HEK293 (cell line): Measurements from ENCODE around the gene JAML.

Experiments used
- CTCF ChIA-PET: fragments of 350-600 bp; formaldehyde crosslinking; extraction: SDS; loops from one replicate; lab custom pipeline; 2021; ENCODE audit warnings: antibody characterized with exemption; lab: Yijun Ruan, JAX
- POLR2A ChIA-PET: fragments of 300-600 bp; formaldehyde crosslinking; extraction: SDS; loops from one replicate; lab custom pipeline; 2020; ENCODE audit warnings: antibody characterized with exemption, inconsistent platforms; lab: Yijun Ruan, JAX
- H3K27ac ChIP-seq: fragments of 200-500 bp; sonication (Bioruptor generic); 2 replicates; pipeline ENCODE4 v1.5.1; 2014; ENCODE audit warnings: low read depth, low read length, control low read depth, inconsistent platforms; ENCODE audit errors: extremely low read depth
- H3K36me3 ChIP-seq, 2 experiments: fragments of 200-500 bp in 1 of 2; sonication (Bioruptor generic) in 1 of 2; 1 replicate in 1 of 2; 2 replicates in 1 of 2; pipeline ENCODE4 v1.5.1; 2014 to 2017; ENCODE audit warnings: inconsistent platforms in 2 of 2, low read length in 2 of 2; ENCODE audit not compliant: control insufficient read depth in 2 of 2, insufficient read depth in 1 of 2
- H3K4me1 ChIP-seq: fragments of 200-500 bp; sonication (Bioruptor generic); 2 replicates; pipeline ENCODE4 v1.5.1; 2014; ENCODE audit warnings: mild to moderate bottlenecking, low read length, inconsistent platforms; ENCODE audit not compliant: control insufficient read depth, insufficient read depth
- H3K4me3 ChIP-seq: 2 replicates; pipeline ENCODE4 v1.5.1; 2011; ENCODE audit warnings: low read depth, mild to moderate bottlenecking, control low read depth, low read length, moderate library complexity
- H3K9me3 ChIP-seq: fragments of 200-500 bp; sonication (Bioruptor generic); 2 replicates; pipeline ENCODE4 v1.5.1; 2014; ENCODE audit warnings: low read depth, low read length, inconsistent platforms; ENCODE audit not compliant: control insufficient read depth, insufficient read depth
- MZF1 ChIP-seq: fragments of 450-650 bp; formaldehyde crosslinking; IDR thresholded peaks from 2 replicates; pipeline ENCODE4 v1.5.1; 2017; ENCODE audit warnings: missing biosample characterization, missing genetic modification characterization, borderline replicate concordance
- OSR2 ChIP-seq: fragments of 450-650 bp; formaldehyde crosslinking; IDR thresholded peaks from 2 replicates; pipeline ENCODE4 v1.5.1; 2016; ENCODE audit warnings: missing biosample characterization, missing genetic modification characterization
- TCF7L2 ChIP-seq: IDR thresholded peaks from 2 replicates; pipeline ENCODE4 v1.6.1; 2011; ENCODE audit warnings: low read depth, mild to moderate bottlenecking, inconsistent platforms, low read length, moderate library complexity, borderline replicate concordance
- TRIM28 ChIP-seq: IDR thresholded peaks from 2 replicates; pipeline ENCODE4 v1.6.1; 2011; ENCODE audit warnings: low read length, control low read depth, borderline replicate concordance
- YY1 ChIP-seq: fragments of 450-650 bp; formaldehyde crosslinking; IDR thresholded peaks from 2 replicates; pipeline ENCODE4 v1.5.1; 2018; ENCODE audit warnings: missing biosample characterization, missing genetic modification characterization
- YY2 ChIP-seq: fragments of 450-650 bp; formaldehyde crosslinking; IDR thresholded peaks from 2 replicates; pipeline ENCODE4 v1.5.1; 2016; ENCODE audit warnings: missing biosample characterization, missing genetic modification characterization
- ZBTB7A ChIP-seq: fragments of 450-650 bp; formaldehyde crosslinking; IDR thresholded peaks from 2 replicates; pipeline ENCODE4 v1.5.1; 2016; ENCODE audit warnings: low read depth, missing biosample characterization, missing genetic modification characterization
- ZIC2 ChIP-seq: fragments of 450-650 bp; formaldehyde crosslinking; IDR thresholded peaks from 2 replicates; pipeline ENCODE4 v1.5.1; 2016; ENCODE audit warnings: missing biosample characterization, missing genetic modification characterization
- ZNF174 ChIP-seq: fragments of 450-650 bp; formaldehyde crosslinking; IDR thresholded peaks from 2 replicates; pipeline ENCODE4 v1.5.0; 2017; ENCODE audit warnings: missing biosample characterization, mild to moderate bottlenecking, missing genetic modification characterization
- ZNF19 ChIP-seq: fragments of 450-650 bp; formaldehyde crosslinking; IDR thresholded peaks from 2 replicates; pipeline ENCODE4; 2016; ENCODE audit warnings: missing biosample characterization, missing genetic modification characterization, low read depth
- ZNF239 ChIP-seq: fragments of 450-650 bp; formaldehyde crosslinking; IDR thresholded peaks from 2 replicates; pipeline ENCODE4 v1.5.1; 2016; ENCODE audit warnings: missing biosample characterization, missing genetic modification characterization
- ZNF335 ChIP-seq: fragments of 450-650 bp; formaldehyde crosslinking; conservative IDR thresholded peaks from 2 replicates; pipeline ENCODE4 v1.5.1; 2016; ENCODE audit warnings: missing biosample characterization, missing genetic modification characterization
- ZNF473 ChIP-seq: fragments of 450-650 bp; formaldehyde crosslinking; IDR thresholded peaks from 2 replicates; pipeline ENCODE4 v1.5.1; 2017; ENCODE audit warnings: missing biosample characterization, missing genetic modification characterization
- ZNF544 ChIP-seq: fragments of 450-650 bp; formaldehyde crosslinking; IDR thresholded peaks from 2 replicates; pipeline ENCODE4 v1.5.0; 2017; ENCODE audit warnings: missing biosample characterization, missing genetic modification characterization
- ZNF571 ChIP-seq: fragments of 450-650 bp; formaldehyde crosslinking; IDR thresholded peaks from 2 replicates; pipeline ENCODE4 v1.5.0; 2017; ENCODE audit warnings: missing biosample characterization, missing genetic modification characterization
- ZNF792 ChIP-seq: fragments of 450-650 bp; formaldehyde crosslinking; IDR thresholded peaks from 2 replicates; pipeline ENCODE4 v1.5.1; 2016; ENCODE audit warnings: missing biosample characterization, missing genetic modification characterization
- ZXDB ChIP-seq: fragments of 450-650 bp; formaldehyde crosslinking; IDR thresholded peaks from 2 replicates; pipeline ENCODE4 v1.5.1; 2016; ENCODE audit warnings: missing biosample characterization, missing genetic modification characterization
- TF ChIP-seq, protein P1 (sequence below): fragments of 450-650 bp; formaldehyde crosslinking; IDR thresholded peaks from 2 replicates; pipeline ENCODE4 v1.5.1; 2017; ENCODE audit warnings: missing biosample characterization, mild to moderate bottlenecking, missing genetic modification characterization, moderate library complexity
- TF ChIP-seq, protein P2 (sequence below): fragments of 450-650 bp; formaldehyde crosslinking; IDR thresholded peaks from 2 replicates; pipeline ENCODE4 v1.5.1; 2016; ENCODE audit warnings: missing biosample characterization, missing genetic modification characterization
- TF ChIP-seq, protein P3 (sequence below): fragments of 450-650 bp; formaldehyde crosslinking; IDR thresholded peaks from 2 replicates; pipeline ENCODE4 v1.5.1; 2017; ENCODE audit warnings: missing biosample characterization, missing genetic modification characterization
- TF ChIP-seq, protein P4 (sequence below): fragments of 450-650 bp; formaldehyde crosslinking; IDR thresholded peaks from 2 replicates; pipeline ENCODE4 v1.5.1; 2016; ENCODE audit warnings: missing biosample characterization, missing genetic modification characterization, borderline replicate concordance
- TF ChIP-seq, protein P5 (sequence below): fragments of 450-650 bp; formaldehyde crosslinking; IDR thresholded peaks from 2 replicates; pipeline ENCODE4 v1.5.1; 2016; ENCODE audit warnings: missing biosample characterization, missing genetic modification characterization

The JAML gene

DNA sequence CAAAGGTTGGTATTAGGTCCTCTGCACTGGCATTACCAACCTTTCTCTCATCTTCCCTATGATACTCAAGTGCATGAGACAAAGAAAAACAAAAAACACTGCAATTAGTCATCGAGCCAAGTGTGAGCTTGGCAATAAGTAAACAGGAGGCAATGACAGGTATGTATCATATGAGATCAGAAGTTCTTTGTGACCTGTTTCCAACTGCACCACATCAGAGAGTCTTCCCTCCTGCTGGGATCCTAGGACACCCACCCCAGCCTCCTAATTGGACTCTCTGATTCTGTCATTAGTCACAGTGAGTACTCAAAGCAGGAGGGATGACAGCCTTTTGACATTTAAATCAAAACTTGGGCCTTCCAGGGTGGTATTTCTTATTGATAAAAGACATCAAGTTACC is 7.8 kb upstream of the JAML start:
- Histone ChIP-seq H3K9me3 (no peaks in the 10 kb centered on the region), H3K36me3 (no peaks in the 10 kb centered on the region), H3K4me3 (no peak overlapping the region), H3K27ac (no peak overlapping the region), H3K4me1 (no peaks in the 10 kb centered on the region)
- POLR2A ChIA-PET, result no interaction called here
- TF ChIP-seq YY2 (tag by site-specific recombination), result no peak
- 0 out of 2 replicates have a peak, but pooled peaks have one; percentile 9 for TF ChIP-seq ZIC2 (tag by site-specific recombination)
- CTCF ChIA-PET, result interaction anchor here (1.0 kb wide), 1 partner anchor 18 kb away, joined by 3 read pairs; no protein-coding TSS in a partner anchor

DNA sequence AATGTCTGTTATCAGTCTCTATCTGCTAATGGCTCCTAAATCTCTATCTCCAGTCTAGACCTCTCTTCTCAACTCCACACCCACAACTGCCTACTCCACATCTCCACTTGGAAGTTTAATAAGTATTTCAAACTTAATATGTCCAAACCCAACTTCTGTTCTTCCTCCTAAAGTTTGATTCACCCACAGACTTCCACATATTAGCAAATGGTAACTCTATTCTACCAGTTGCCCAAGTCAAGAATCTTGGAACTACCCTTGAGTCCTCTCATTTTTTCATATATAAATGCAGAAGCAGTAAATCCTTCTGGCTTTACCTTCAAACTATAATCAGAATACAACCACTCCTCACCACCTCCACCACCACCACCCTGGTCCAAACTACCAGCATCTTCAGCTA is 6.7 kb upstream of the JAML start:
- no peaks in the 10 kb centered on the region for H3K4me1 ChIP-seq
- CTCF ChIA-PET, result no interaction called here
- TF ChIP-seq OSR2 (tag by site-specific recombination), result no peak
- no peak for TF ChIP-seq MZF1 (tag by site-specific recombination)
- TF ChIP-seq, protein P1, sequence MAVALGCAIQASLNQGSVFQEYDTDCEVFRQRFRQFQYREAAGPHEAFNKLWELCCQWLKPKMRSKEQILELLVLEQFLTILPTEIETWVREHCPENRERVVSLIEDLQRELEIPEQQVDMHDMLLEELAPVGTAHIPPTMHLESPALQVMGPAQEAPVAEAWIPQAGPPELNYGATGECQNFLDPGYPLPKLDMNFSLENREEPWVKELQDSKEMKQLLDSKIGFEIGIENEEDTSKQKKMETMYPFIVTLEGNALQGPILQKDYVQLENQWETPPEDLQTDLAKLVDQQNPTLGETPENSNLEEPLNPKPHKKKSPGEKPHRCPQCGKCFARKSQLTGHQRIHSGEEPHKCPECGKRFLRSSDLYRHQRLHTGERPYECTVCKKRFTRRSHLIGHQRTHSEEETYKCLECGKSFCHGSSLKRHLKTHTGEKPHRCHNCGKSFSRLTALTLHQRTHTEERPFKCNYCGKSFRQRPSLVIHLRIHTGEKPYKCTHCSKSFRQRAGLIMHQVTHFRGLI (tag by site-specific recombination), result no peak
- TF ChIP-seq, protein P2, sequence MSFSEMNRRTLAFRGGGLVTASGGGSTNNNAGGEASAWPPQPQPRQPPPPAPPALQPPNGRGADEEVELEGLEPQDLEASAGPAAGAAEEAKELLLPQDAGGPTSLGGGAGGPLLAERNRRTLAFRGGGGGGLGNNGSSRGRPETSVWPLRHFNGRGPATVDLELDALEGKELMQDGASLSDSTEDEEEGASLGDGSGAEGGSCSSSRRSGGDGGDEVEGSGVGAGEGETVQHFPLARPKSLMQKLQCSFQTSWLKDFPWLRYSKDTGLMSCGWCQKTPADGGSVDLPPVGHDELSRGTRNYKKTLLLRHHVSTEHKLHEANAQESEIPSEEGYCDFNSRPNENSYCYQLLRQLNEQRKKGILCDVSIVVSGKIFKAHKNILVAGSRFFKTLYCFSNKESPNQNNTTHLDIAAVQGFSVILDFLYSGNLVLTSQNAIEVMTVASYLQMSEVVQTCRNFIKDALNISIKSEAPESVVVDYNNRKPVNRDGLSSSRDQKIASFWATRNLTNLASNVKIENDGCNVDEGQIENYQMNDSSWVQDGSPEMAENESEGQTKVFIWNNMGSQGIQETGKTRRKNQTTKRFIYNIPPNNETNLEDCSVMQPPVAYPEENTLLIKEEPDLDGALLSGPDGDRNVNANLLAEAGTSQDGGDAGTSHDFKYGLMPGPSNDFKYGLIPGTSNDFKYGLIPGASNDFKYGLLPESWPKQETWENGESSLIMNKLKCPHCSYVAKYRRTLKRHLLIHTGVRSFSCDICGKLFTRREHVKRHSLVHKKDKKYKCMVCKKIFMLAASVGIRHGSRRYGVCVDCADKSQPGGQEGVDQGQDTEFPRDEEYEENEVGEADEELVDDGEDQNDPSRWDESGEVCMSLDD, result no peak
- TF ChIP-seq ZNF335 (tag by site-specific recombination), result no peak
- TF ChIP-seq TCF7L2, result no peak
- no peak for TF ChIP-seq ZNF19 (tag by site-specific recombination)
- no peak for TF ChIP-seq ZNF473 (tag by site-specific recombination)
- TF ChIP-seq ZXDB, result no peak
- TF ChIP-seq ZNF571 (tag by site-specific recombination), result no peak
- TF ChIP-seq ZBTB7A (tag by site-specific recombination), result no peak
- TF ChIP-seq ZNF239 (tag by site-specific recombination), result no peak
- no peak for TF ChIP-seq YY1 (tag by site-specific recombination)
- TF ChIP-seq ZNF792, result no peak
- TF ChIP-seq TRIM28, result no peak
- TF ChIP-seq, protein P3, sequence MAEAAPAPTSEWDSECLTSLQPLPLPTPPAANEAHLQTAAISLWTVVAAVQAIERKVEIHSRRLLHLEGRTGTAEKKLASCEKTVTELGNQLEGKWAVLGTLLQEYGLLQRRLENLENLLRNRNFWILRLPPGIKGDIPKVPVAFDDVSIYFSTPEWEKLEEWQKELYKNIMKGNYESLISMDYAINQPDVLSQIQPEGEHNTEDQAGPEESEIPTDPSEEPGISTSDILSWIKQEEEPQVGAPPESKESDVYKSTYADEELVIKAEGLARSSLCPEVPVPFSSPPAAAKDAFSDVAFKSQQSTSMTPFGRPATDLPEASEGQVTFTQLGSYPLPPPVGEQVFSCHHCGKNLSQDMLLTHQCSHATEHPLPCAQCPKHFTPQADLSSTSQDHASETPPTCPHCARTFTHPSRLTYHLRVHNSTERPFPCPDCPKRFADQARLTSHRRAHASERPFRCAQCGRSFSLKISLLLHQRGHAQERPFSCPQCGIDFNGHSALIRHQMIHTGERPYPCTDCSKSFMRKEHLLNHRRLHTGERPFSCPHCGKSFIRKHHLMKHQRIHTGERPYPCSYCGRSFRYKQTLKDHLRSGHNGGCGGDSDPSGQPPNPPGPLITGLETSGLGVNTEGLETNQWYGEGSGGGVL (tag by site-specific recombination), result no peak
- TF ChIP-seq, protein P4, sequence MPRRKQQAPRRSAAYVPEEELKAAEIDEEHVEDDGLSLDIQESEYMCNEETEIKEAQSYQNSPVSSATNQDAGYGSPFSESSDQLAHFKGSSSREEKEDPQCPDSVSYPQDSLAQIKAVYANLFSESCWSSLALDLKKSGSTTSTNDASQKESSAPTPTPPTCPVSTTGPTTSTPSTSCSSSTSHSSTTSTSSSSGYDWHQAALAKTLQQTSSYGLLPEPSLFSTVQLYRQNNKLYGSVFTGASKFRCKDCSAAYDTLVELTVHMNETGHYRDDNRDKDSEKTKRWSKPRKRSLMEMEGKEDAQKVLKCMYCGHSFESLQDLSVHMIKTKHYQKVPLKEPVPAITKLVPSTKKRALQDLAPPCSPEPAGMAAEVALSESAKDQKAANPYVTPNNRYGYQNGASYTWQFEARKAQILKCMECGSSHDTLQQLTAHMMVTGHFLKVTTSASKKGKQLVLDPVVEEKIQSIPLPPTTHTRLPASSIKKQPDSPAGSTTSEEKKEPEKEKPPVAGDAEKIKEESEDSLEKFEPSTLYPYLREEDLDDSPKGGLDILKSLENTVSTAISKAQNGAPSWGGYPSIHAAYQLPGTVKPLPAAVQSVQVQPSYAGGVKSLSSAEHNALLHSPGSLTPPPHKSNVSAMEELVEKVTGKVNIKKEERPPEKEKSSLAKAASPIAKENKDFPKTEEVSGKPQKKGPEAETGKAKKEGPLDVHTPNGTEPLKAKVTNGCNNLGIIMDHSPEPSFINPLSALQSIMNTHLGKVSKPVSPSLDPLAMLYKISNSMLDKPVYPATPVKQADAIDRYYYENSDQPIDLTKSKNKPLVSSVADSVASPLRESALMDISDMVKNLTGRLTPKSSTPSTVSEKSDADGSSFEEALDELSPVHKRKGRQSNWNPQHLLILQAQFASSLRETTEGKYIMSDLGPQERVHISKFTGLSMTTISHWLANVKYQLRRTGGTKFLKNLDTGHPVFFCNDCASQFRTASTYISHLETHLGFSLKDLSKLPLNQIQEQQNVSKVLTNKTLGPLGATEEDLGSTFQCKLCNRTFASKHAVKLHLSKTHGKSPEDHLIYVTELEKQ (tag by site-specific recombination), result no peak
- no peak for TF ChIP-seq ZNF544 (tag by site-specific recombination)
- TF ChIP-seq, protein P5, sequence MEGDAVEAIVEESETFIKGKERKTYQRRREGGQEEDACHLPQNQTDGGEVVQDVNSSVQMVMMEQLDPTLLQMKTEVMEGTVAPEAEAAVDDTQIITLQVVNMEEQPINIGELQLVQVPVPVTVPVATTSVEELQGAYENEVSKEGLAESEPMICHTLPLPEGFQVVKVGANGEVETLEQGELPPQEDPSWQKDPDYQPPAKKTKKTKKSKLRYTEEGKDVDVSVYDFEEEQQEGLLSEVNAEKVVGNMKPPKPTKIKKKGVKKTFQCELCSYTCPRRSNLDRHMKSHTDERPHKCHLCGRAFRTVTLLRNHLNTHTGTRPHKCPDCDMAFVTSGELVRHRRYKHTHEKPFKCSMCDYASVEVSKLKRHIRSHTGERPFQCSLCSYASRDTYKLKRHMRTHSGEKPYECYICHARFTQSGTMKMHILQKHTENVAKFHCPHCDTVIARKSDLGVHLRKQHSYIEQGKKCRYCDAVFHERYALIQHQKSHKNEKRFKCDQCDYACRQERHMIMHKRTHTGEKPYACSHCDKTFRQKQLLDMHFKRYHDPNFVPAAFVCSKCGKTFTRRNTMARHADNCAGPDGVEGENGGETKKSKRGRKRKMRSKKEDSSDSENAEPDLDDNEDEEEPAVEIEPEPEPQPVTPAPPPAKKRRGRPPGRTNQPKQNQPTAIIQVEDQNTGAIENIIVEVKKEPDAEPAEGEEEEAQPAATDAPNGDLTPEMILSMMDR, result no peak
- TF ChIP-seq ZNF174 (tag by site-specific recombination), result no peak
- H3K27ac ChIP-seq, result no peak overlapping the region
- POLR2A ChIA-PET, result no interaction called here
- H3K9me3 ChIP-seq, result no peaks in the 10 kb centered on the region
- no peak overlapping the region for H3K4me3 ChIP-seq
- no peaks in the 10 kb centered on the region for H3K36me3 ChIP-seq
